Smooth muscle cell (in vitro differentiated cells): ENCODE data around the gene STK38. TPM values are rescaled to one million over a fixed set of nuclear protein-coding genes. Genes with fewer than 3 reads are reported as not detected.

Experiments
- DNase-seq: peaks from one replicate; lab custom pipeline; 2025; ENCODE audit not compliant: unreplicated experiment; lab: John Stamatoyannopoulos, UW
- H2AFZ ChIP-seq: fragments of 200-600 bp; sonication (generic); 2 replicates; pipeline ENCODE4 v1.6.0; 2016; ENCODE audit warnings: antibody characterized with exemption, low read depth, mild to moderate bottlenecking
- H3F3A ChIP-seq: fragments of 200-600 bp; sonication (generic); 2 replicates; pipeline ENCODE4 v1.6.0; 2017; ENCODE audit warnings: antibody characterized with exemption, low read depth
- H3K27ac ChIP-seq: fragments of 200-600 bp; sonication (generic); 2 replicates; pipeline ENCODE4 v1.5.1; 2016; ENCODE audit warnings: low read depth, mild to moderate bottlenecking
- H3K27me3 ChIP-seq: fragments of 200-600 bp; sonication (generic); 2 replicates; pipeline ENCODE4 v1.6.1; 2016; ENCODE audit warnings: low read depth, mild to moderate bottlenecking
- H3K36me3 ChIP-seq: fragments of 200-600 bp; sonication (generic); 2 replicates; pipeline ENCODE4 v1.5.1; 2016; ENCODE audit warnings: low read depth
- H3K4me1 ChIP-seq: fragments of 200-600 bp; sonication (generic); 2 replicates; pipeline ENCODE4 v1.5.1; 2016; ENCODE audit warnings: low read depth
- H3K4me2 ChIP-seq: fragments of 200-600 bp; sonication (generic); 2 replicates; pipeline ENCODE4 v1.6.0; 2016; ENCODE audit warnings: mild to moderate bottlenecking
- H3K4me3 ChIP-seq: fragments of 200-600 bp; sonication (generic); 2 replicates; pipeline ENCODE4 v1.5.1; 2016; ENCODE audit warnings: mild to moderate bottlenecking
- H3K79me2 ChIP-seq: fragments of 200-600 bp; sonication (generic); 2 replicates; pipeline ENCODE4 v1.6.0; 2016; ENCODE audit warnings: low read depth, mild to moderate bottlenecking
- H3K9ac ChIP-seq: fragments of 200-600 bp; sonication (generic); 2 replicates; pipeline ENCODE4 v1.6.0; 2016; ENCODE audit warnings: low read depth
- H3K9me3 ChIP-seq: fragments of 200-600 bp; sonication (generic); replicated peaks from 2 replicates; pipeline ENCODE4 v1.5.1; 2016; ENCODE audit warnings: low read depth
- H4K20me1 ChIP-seq: fragments of 200-600 bp; sonication (generic); 2 replicates; pipeline ENCODE4 v1.6.0; 2016; ENCODE audit warnings: low read depth
- CTCF ChIP-seq: fragments of 200-600 bp; sonication (generic); IDR thresholded peaks from 2 replicates; pipeline ENCODE4 v1.5.1; 2017; ENCODE audit warnings: borderline replicate concordance, mild to moderate bottlenecking, antibody characterized with exemption; ENCODE audit not compliant: insufficient read depth, poor library complexity, severe bottlenecking
- WGBS: methylation state at CpG from one replicate; pipeline ENCODE4 v1.1.7; 2016; ENCODE audit warnings: low lambda C conversion rate; 5-methylcytosine and 5-hydroxymethylcytosine counted together
- polyA plus RNA-seq: library from polyadenylated mRNA; unstranded; fragments of >200 nt; fragmentation: Nextera tagmentation; extraction: Ambion mirVana; gene quantifications from 2 replicates; pipeline ENCODE4 v1.2.1, GENCODE V29; 2016
- total RNA-seq: library from RNA; depleted of rRNA; stranded (reverse); fragments of >200 nt; gene quantifications from 2 replicates; pipeline ENCODE4 v1.2.3, GENCODE V29; 2014

Gene STK38
- total and polyA plus RNA-seq, 2 experiments from 2014 or later = 34.5 to 34.6 TPM

- Histone ChIP-seq H4K20me1 (peaks cover 10% of the 10 kb centered on the region), H2AFZ (no peak overlapping the region), H3K4me1 (peaks cover 25% of the 10 kb centered on the region), H3K4me3 (no peak overlapping the region), H3K9ac (no peak overlapping the region), H3K79me2 (no peaks in the 10 kb centered on the region), H3F3A (peaks cover 3% of the 10 kb centered on the region), H3K4me2 (no peak overlapping the region), H3K27ac (no peak overlapping the region), H3K27me3 (no peaks in the 10 kb centered on the region), H3K36me3 (peaks cover 20% of the 10 kb centered on the region), H3K9me3 (no peaks in the 10 kb centered on the region)
- DNase-seq = no peak
- WGBS = 76% methylated on average over 2 of the region's 2 CpGs
- no peak for TF ChIP-seq CTCF
Measured at GRCh38 chr6:36493859-36494258, 53.4 kb downstream of the STK38 start.

GRCh38 chr6:36493319-36493718 is 54.0 kb downstream of the STK38 start:
- Histone ChIP-seq H3K4me1 (peaks cover 25% of the 10 kb centered on the region), H3K27me3 (no peaks in the 10 kb centered on the region), H3K36me3 (peaks cover 20% of the 10 kb centered on the region), H3K79me2 (no peaks in the 10 kb centered on the region), H4K20me1 (peaks cover 10% of the 10 kb centered on the region), H3K9ac (no peak overlapping the region), H3K9me3 (no peaks in the 10 kb centered on the region), H3K4me3 (no peak overlapping the region), H3F3A (peaks cover 3% of the 10 kb centered on the region), H3K27ac (no peak overlapping the region), H3K4me2 (no peak overlapping the region), H2AFZ (no peak overlapping the region)
- TF ChIP-seq CTCF = no peak
- no peak for DNase-seq
- WGBS = 92% methylated on average over 6 of the region's 6 CpGs

- no peak for DNase-seq
- Histone ChIP-seq H3K9me3 (no peaks in the 10 kb centered on the region), H3K27me3 (no peaks in the 10 kb centered on the region), H2AFZ (no peak overlapping the region), H3K9ac (no peak overlapping the region), H3K27ac (no peak overlapping the region), H3K4me2 (no peak overlapping the region), H3K36me3 (peaks cover 19% of the 10 kb centered on the region), H3F3A (peaks cover 3% of the 10 kb centered on the region), H3K4me3 (no peak overlapping the region), H3K79me2 (no peaks in the 10 kb centered on the region), H4K20me1 (peaks cover 14% of the 10 kb centered on the region), H3K4me1 (peaks cover 25% of the 10 kb centered on the region)
- no peak for TF ChIP-seq CTCF
- WGBS = 96% methylated on average over 1 of the region's 1 CpG
Measured at GRCh38 chr6:36492621-36493020, 54.7 kb downstream of the STK38 start.

GRCh38 chr6:36492092-36492491 is 55.2 kb downstream of the STK38 start:
- Histone ChIP-seq H3K27ac (no peak overlapping the region), H3K4me3 (no peak overlapping the region), H3K79me2 (no peaks in the 10 kb centered on the region), H2AFZ (no peak overlapping the region), H3K4me2 (no peak overlapping the region), H3K36me3 (peaks cover 13% of the 10 kb centered on the region), H3F3A (peaks cover 3% of the 10 kb centered on the region), H3K9ac (no peak overlapping the region), H4K20me1 (peaks cover 19% of the 10 kb centered on the region), H3K4me1 (peaks cover 25% of the 10 kb centered on the region), H3K9me3 (no peaks in the 10 kb centered on the region), H3K27me3 (no peaks in the 10 kb centered on the region)
- WGBS = 96% methylated on average over 4 of the region's 4 CpGs
- TF ChIP-seq CTCF = no peak
- DNase-seq = no peak
